HepG2 (cell line): ENCODE measurements around the gene FOXL3. TPM values are rescaled to one million over a fixed set of nuclear protein-coding genes. Genes with fewer than 3 reads are reported as not detected.

Source experiments
- ATAC-seq: fragments of 200-7000 bp; cut with Tn5 transposase; 3 replicates; pipeline ENCODE4 v1.9.1; 2020; ENCODE audit warnings: mild to moderate bottlenecking, moderate library complexity
- BruUV-seq: library from RNA; stranded (reverse); fragments of 400-500 nt; replicated peaks from 2 replicates; lab custom pipeline; 2021; lab: Mats Ljungman, UMichigan
- CTCF ChIA-PET: fragments of 300-600 bp; formaldehyde crosslinking; extraction: SDS; loops from one replicate; lab custom pipeline; 2021; ENCODE audit warnings: low total read pairs, inconsistent platforms, low intra/inter-chr PET ratio; lab: Yijun Ruan, JAX
- POLR2A ChIA-PET: fragments of 350-600 bp; sonication (Branson Sonifier 250); formaldehyde crosslinking; loops from one replicate; lab custom pipeline; 2020; ENCODE audit warnings: antibody characterized with exemption, inconsistent platforms; lab: Yijun Ruan, JAX
- DNase-seq: peaks from one replicate; pipeline ENCODE4 v3.0.0-alpha.2; 2015; ENCODE audit warnings: low spot score
- FAIRE-seq: peaks from 3 replicates; lab custom pipeline; 2011; peaks lifted over from hg19 to GRCh38; lab: Jason Lieb, UNC
- H2AFZ ChIP-seq: one replicate; pipeline ENCODE4 v1.6.1; 2011; ENCODE audit warnings: low read length, inconsistent platforms
- H3K27ac ChIP-seq: fragments of 300-600 bp; 3 replicates; pipeline ENCODE4 v1.8.0; 2011; ENCODE audit warnings: mixed run types, mild to moderate bottlenecking, mixed read lengths, low read length, inconsistent platforms; ENCODE audit not compliant: insufficient read depth; ENCODE audit errors: extremely low read length
- H3K27me3 ChIP-seq, 2 experiments: fragments of 200-600 bp in 1 of 2; 2 replicates in 1 of 2; 3 replicates in 1 of 2; pipeline versions ENCODE4 v1.6.0 to v1.8.0; 2011; ENCODE audit warnings: low read length in 2 of 2, mild to moderate bottlenecking in 2 of 2, moderate library complexity in 2 of 2, inconsistent platforms in 1 of 2; ENCODE audit not compliant: insufficient read depth in 2 of 2, control insufficient read depth in 1 of 2
- H3K36me3 ChIP-seq, 2 experiments: fragments of 200-600 bp in 1 of 2; replicated peaks in 1 of 2; 2 replicates in 1 of 2; 3 replicates in 1 of 2; pipeline versions ENCODE4 v1.5.1 to v1.8.0; 2011; ENCODE audit warnings: low read length in 2 of 2, inconsistent platforms in 1 of 2; ENCODE audit not compliant: insufficient read depth in 2 of 2, control insufficient read depth in 1 of 2
- H3K4me1 ChIP-seq: 2 replicates; pipeline ENCODE4 v1.5.1; 2012; ENCODE audit warnings: low read length, inconsistent platforms; ENCODE audit not compliant: insufficient read depth
- H3K4me2 ChIP-seq: 2 replicates; pipeline ENCODE4 v1.6.0; 2011; ENCODE audit warnings: low read depth, low read length, inconsistent platforms
- H3K4me3 ChIP-seq, 3 experiments: fragments of 200-600 bp in 1 of 3; sonication (generic), shearing (Covaris generic) in 1 of 3; replicated peaks in 1 of 3; 2 replicates each; pipeline ENCODE4 v1.5.1; 2011 to 2016; ENCODE audit warnings: low read length in 3 of 3, inconsistent platforms in 2 of 3, low read depth in 2 of 3, mild to moderate bottlenecking in 2 of 3, control low read depth in 1 of 3, mixed read lengths in 1 of 3; ENCODE audit not compliant: insufficient read depth in 1 of 3
- H3K79me2 ChIP-seq: one replicate; pipeline ENCODE4 v1.6.1; 2011; ENCODE audit warnings: low read length, inconsistent platforms; ENCODE audit not compliant: insufficient read depth
- H3K9ac ChIP-seq: 2 replicates; pipeline ENCODE4 v1.6.0; 2011; ENCODE audit warnings: mild to moderate bottlenecking, low read depth, low read length, inconsistent platforms; ENCODE audit not compliant: insufficient read depth
- H3K9me3 ChIP-seq: 2 replicates; pipeline ENCODE4 v1.5.1; 2012; ENCODE audit warnings: mild to moderate bottlenecking, low read length
- H4K20me1 ChIP-seq: 2 replicates; pipeline ENCODE4 v1.6.0; 2011; ENCODE audit warnings: inconsistent platforms, mild to moderate bottlenecking, low read length, moderate library complexity; ENCODE audit not compliant: insufficient read depth
- AGO2 ChIP-seq: fragments of 200-400 bp; formaldehyde crosslinking; optimal IDR thresholded peaks from 2 replicates; pipeline ENCODE3; 2017; ENCODE audit warnings: mild to moderate bottlenecking, low read depth, low read length, moderate library complexity
- FUBP1 ChIP-seq: sonication (generic); formaldehyde crosslinking; IDR thresholded peaks from 2 replicates; pipeline ENCODE4 v1.5.1; 2020; ENCODE audit warnings: missing genetic modification reagents, mild to moderate bottlenecking, borderline replicate concordance
- GFI1 ChIP-seq: sonication (generic); formaldehyde crosslinking; IDR thresholded peaks from 2 replicates; pipeline ENCODE4 v1.5.0; 2020; ENCODE audit warnings: missing genetic modification reagents, mild to moderate bottlenecking, borderline replicate concordance
- KLF13 ChIP-seq: sonication (generic); formaldehyde crosslinking; IDR thresholded peaks from 2 replicates; pipeline ENCODE4 v1.4.0; 2020; ENCODE audit warnings: mild to moderate bottlenecking, missing genetic modification reagents
- PITX1 ChIP-seq: sonication (generic); formaldehyde crosslinking; IDR thresholded peaks from 2 replicates; pipeline ENCODE4 v1.5.1; 2020; ENCODE audit warnings: mild to moderate bottlenecking, missing genetic modification reagents
- ZNF580 ChIP-seq: IDR thresholded peaks from 2 replicates; pipeline ENCODE4 v1.6.1; 2016; ENCODE audit warnings: low read depth, borderline replicate concordance
- ZNF768 ChIP-seq: sonication (generic); formaldehyde crosslinking; IDR thresholded peaks from 2 replicates; pipeline ENCODE4 v1.4.0; 2020; ENCODE audit warnings: missing genetic modification reagents
- ZNF839 ChIP-seq: sonication (generic); formaldehyde crosslinking; IDR thresholded peaks from 2 replicates; pipeline ENCODE4 v1.4.0; 2020; ENCODE audit warnings: missing genetic modification reagents, mild to moderate bottlenecking, borderline replicate concordance
- WGBS: methylation state at CpG from one replicate; pipeline ENCODE4 v1.1.6; 2017; ENCODE audit warnings: low lambda C conversion rate; 5-methylcytosine and 5-hydroxymethylcytosine counted together
- in situ Hi-C: cut with HindIII; loops from 2 replicates; pipeline ENCODE4 v1.10.0; 2017; ENCODE audit warnings: low pct_unique_long_range_greater_than_20kb; ENCODE audit not compliant: extremely low pct_ligation_motif_present
- intact Hi-C: fragments of 100-400 bp; cut with micrococcal nuclease; formaldehyde crosslinking; loops from one replicate; pipeline ENCODE4 v1.10.0; 2022; ENCODE audit not compliant: unreplicated experiment
- polyA plus RNA-seq, 8 experiments: library from polyadenylated mRNA; depleted of rRNA in 3 of 8; stranded (reverse) in 7 of 8; unstranded in 1 of 8; fragments of >200 nt; fragmentation: Illumina TruSeq in 4 of 8; extraction: Trizol in 4 of 8; gene quantifications; 2 replicates each; pipeline versions ENCODE4 v1.2.1 to v1.2.3, GENCODE V29; 2011 to 2016; ENCODE audit warnings: low read depth in 4 of 8, missing spikeins in 1 of 8, mixed read lengths in 1 of 8; ENCODE audit not compliant: insufficient read depth in 1 of 8
- total RNA-seq, 5 experiments: library from RNA; depleted of rRNA; stranded (reverse); fragments of >200 nt; fragmentation: Illumina TruSeq; extraction: Trizol; gene quantifications; 2 replicates each; pipeline ENCODE4 v1.2.3, GENCODE V29; 2016; ENCODE audit warnings: low read depth in 1 of 5

Gene FOXL3
- total and polyA plus RNA-seq, 2 of the 13 experiments (the other 11 are each of a cell fraction or from before 2014, with no cell fraction given), result not detected

- BruUV-seq, result no TSS peak
- Histone ChIP-seq H4K20me1 (no peaks in the 10 kb centered on the region), H3K9me3 (0 out of 2 replicates have a peak, but pooled peaks cover 11% of the 10 kb centered on the region), H3K4me3 (no peak overlapping the region), H3K27me3 (no peaks in the 10 kb centered on the region), H3K4me2 (no peak overlapping the region), H2AFZ (no peak overlapping the region), H3K4me1 (no peaks in the 10 kb centered on the region), H3K9ac (no peak overlapping the region), H3K79me2 (no peaks in the 10 kb centered on the region), H3K36me3 (peaks cover 10 to 49% of the 10 kb centered on the region in 2 experiments; a peak in 4 of 5 replicates), H3K27ac (no peak overlapping the region)
- intact Hi-C loops, result no loop called here
- in situ Hi-C loops, result no loop called here
- TF ChIP-seq AGO2, result peak; percentile 66
- no peak for TF ChIP-seq FUBP1 (CRISPR knock-in tag)
- TF ChIP-seq ZNF839 (CRISPR knock-in tag), result no peak
- TF ChIP-seq KLF13 (CRISPR knock-in tag), result no peak
- TF ChIP-seq PITX1 (CRISPR knock-in tag), result no peak
- no peak for TF ChIP-seq GFI1 (CRISPR knock-in tag)
- TF ChIP-seq ZNF580 (CRISPR knock-in tag), result no peak
- peak; percentile 41; the same call in 1 of the 2 replicates for TF ChIP-seq ZNF768 (CRISPR knock-in tag)
- no peak for DNase-seq
- no peak for FAIRE-seq
- POLR2A ChIA-PET, result no interaction called here
- ATAC-seq, result no peak
- 96% methylated on average over 32 of the region's 41 CpGs for WGBS
- CTCF ChIA-PET, result no interaction called here
Observed at GRCh38 chr7:253581-254336, 36.2 kb upstream of the FOXL3 start.
